HG03066 (cell line): Measurements from ENCODE around the gene VCAN.

Experiments used
- ATAC-seq: cut with Tn5 transposase; IDR thresholded peaks from one replicate; pipeline ENCODE4 v1.9.1; 2021; ENCODE audit warnings: low read depth; ENCODE audit not compliant: unreplicated experiment

VCAN gene

DNA sequence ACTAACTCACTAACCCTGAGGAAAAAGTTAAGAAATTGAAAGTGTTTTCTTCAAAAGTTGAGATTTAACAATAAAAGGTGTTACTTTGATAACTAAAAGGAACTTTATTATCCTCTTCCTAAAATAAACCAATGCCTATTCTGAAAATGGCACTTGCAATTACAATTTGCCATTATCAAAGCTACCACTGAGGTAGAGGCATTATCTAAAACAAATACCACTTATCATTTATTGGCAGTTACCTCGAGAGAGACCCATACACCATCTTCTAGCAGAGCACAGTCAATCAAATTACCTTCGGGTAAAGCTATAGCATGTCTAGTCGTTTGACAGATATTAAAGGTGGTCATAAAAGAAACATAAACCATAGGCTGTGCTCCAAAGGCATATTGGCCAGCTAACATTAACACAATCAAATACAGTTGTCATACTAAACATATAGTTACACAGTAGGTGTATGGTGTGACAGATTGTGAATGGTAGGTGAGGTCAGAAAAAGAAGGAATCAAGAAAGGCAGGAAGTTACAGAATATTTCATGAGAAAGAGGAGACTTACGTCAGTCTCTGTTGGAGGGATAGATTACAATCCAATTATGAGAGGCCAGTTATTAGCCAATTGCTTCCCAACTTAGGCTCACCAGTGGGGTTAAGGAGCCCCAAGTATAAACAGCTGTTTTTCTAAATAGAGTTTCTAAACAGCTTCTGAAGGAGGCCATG, 56.3 kb downstream of the VCAN start:
- ATAC-seq = no peak

DNA sequence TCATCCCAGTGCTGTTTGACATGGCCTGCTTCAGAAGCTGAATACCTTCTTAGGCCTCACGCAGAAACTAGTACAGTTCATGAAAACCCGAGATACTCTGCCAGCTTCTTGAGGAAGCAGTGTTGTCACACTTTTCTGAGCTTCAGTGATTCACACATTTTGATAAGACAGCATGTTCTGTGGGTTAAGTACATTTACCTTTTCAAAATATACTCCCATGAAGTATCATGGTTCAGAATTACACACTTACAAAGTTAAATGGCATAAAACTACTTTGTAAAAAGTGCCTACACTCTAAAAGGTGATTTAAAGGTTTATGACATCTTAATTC, 56.9 kb downstream of the VCAN start:
- no peak for ATAC-seq

GRCh38 chr5:83530193-83530592, 58.6 kb downstream of the VCAN start:
- no peak for ATAC-seq

GRCh38 chr5:83531661-83532060, 60.1 kb downstream of the VCAN start:
- no peak for ATAC-seq

DNA sequence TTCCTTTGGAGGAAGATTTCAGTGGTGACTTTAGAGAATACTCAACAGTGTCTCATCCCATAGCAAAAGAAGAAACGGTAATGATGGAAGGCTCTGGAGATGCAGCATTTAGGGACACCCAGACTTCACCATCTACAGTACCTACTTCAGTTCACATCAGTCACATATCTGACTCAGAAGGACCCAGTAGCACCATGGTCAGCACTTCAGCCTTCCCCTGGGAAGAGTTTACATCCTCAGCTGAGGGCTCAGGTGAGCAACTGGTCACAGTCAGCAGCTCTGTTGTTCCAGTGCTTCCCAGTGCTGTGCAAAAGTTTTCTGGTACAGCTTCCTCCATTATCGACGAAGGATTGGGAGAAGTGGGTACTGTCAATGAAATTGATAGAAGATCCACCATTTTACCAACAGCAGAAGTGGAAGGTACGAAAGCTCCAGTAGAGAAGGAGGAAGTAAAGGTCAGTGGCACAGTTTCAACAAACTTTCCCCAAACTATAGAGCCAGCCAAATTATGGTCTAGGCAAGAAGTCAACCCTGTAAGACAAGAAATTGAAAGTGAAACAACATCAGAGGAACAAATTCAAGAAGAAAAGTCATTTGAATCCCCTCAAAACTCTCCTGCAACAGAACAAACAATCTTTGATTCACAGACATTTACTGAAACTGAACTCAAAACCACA, 67.4 kb downstream of the VCAN start:
- ATAC-seq = peak; percentile 84

DNA sequence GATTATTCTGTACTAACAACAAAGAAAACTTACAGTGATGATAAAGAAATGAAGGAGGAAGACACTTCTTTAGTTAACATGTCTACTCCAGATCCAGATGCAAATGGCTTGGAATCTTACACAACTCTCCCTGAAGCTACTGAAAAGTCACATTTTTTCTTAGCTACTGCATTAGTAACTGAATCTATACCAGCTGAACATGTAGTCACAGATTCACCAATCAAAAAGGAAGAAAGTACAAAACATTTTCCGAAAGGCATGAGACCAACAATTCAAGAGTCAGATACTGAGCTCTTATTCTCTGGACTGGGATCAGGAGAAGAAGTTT, 67.9 kb downstream of the VCAN start:
- no peak for ATAC-seq

DNA sequence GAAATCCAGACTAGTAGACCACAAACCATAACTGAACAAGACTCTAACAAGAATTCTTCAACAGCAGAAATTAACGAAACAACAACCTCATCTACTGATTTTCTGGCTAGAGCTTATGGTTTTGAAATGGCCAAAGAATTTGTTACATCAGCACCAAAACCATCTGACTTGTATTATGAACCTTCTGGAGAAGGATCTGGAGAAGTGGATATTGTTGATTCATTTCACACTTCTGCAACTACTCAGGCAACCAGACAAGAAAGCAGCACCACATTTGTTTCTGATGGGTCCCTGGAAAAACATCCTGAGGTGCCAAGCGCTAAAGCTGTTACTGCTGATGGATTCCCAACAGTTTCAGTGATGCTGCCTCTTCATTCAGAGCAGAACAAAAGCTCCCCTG, 68.6 kb downstream of the VCAN start:
- no peak for ATAC-seq

GRCh38 chr5:83540783-83541182, 69.2 kb downstream of the VCAN start:
- ATAC-seq = no peak

- ATAC-seq = no peak
These were observed 71.3 kb downstream of the VCAN start for GRCh38 chr5:83542839-83543238.

GRCh38 chr5:83543898-83544297, 72.4 kb downstream of the VCAN start:
- no peak for ATAC-seq

DNA sequence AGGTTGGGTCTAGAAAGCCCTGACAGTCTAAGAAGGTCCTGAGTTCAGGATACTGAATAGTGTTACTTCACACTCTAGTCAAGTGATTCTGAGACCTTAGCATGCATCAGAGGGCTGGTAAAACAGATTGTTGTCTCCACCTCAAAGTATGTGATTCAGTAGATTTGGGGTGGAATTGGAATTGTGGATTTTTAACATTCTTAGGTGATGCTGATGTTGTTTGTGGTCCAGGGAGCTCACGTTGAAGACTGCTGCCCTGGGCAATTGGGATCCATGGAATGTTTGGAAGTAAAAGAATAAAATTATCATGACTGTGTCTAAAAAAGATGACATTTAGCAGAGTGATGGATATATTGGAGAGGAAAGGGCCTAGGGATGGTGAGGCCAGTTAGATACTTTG, 75.6 kb downstream of the VCAN start:
- no peak for ATAC-seq

- no peak for ATAC-seq
These were observed 76.3 kb downstream of the VCAN start for GRCh38 chr5:83547889-83548288.

- no peak for ATAC-seq
These were observed 77.0 kb downstream of the VCAN start for GRCh38 chr5:83548581-83548980.

- ATAC-seq = no peak
These were observed 77.5 kb downstream of the VCAN start for GRCh38 chr5:83549076-83549475.

GRCh38 chr5:83549674-83550073, 78.1 kb downstream of the VCAN start:
- no peak for ATAC-seq

GRCh38 chr5:83551821-83552220, 80.3 kb downstream of the VCAN start:
- ATAC-seq = no peak

DNA sequence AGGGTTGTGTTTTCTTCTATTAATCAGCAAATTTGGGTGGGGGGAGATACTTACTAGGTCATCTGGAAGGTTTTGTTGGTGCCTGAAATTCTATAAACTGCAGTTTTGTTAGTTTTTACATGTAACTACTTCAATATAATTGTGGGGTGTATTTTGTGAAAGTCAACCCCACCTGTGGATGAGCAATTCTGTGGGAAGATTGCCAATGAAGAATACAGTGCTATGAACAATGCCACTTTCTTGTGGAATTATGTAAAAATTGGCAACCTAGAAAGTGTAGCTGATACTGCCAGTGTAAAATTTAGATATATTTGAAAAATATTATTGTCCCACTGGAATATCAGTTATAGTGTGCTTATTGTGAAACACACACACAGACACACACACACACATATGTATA, 80.7 kb downstream of the VCAN start:
- ATAC-seq = no peak

- ATAC-seq = no peak
These were observed 81.5 kb downstream of the VCAN start for GRCh38 chr5:83553000-83553486.

DNA sequence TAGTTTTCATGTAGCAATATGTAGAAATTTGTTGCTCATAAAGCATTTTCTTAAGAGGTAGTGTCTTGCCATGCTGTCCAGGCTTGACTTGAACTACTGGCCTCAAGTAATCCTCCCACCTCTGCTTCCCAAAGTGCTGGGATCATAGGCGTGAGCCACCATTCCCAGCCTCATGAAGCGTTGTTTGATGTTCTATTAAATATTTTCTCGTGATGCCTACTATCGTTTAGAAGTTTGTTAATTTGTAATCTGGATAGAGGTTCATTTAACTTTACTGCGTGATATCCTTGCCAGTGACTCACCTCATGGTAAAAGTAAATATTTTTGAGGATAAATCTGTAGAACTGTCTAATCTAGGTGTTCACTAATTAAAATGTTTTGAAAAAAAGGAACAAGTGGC, 82.6 kb downstream of the VCAN start:
- no peak for ATAC-seq

DNA sequence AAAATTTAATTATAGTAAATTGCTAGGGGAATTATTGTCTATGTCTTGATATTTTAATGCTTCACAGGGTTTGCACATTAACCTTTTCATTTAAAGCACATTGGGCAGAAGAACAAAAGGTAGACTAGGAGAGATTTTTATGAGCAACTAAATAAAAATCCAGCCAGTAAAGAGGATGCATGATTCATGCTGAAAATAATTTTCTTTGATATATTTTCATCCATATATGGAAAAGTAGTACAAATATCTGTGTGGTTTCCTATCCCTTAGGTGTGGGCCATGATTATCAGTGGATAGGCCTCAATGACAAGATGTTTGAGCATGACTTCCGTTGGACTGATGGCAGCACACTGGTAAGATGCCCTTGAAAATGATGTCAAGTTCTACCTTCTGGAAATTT, 83.1 kb downstream of the VCAN start:
- ATAC-seq = no peak

- no peak for ATAC-seq
These were observed 83.7 kb downstream of the VCAN start for GRCh38 chr5:83555263-83555662.

GRCh38 chr5:83556190-83556589, 84.6 kb downstream of the VCAN start:
- ATAC-seq = peak; percentile 80
